Measurements from ENCODE around the gene NAV3.

GRCh38 chr12:78209846-78210505, 379.3 kb downstream of the NAV3 start:
- TF ChIP-seq CTCF (IDR thresholded peaks at IDR 0.05) (no peak), POLR2A (IDR thresholded peaks at IDR 0.05) (no peak)
